Activated CD4-positive, alpha-beta T cell treated with anti-CD3 and anti-CD28 coated beads, Interleukin-2, Interleukin-4, amounts not matched to agents 100 ng/mL and 50 ng/mL, durations not matched to agents 16 hours and 8 hours (primary cell): ENCODE data around the gene RPS21.

Source experiments
- DNase-seq: peaks from one replicate; pipeline ENCODE4 v3.0.0-alpha.2; 2020; ENCODE audit warnings: low spot score

The RPS21 gene

DNA sequence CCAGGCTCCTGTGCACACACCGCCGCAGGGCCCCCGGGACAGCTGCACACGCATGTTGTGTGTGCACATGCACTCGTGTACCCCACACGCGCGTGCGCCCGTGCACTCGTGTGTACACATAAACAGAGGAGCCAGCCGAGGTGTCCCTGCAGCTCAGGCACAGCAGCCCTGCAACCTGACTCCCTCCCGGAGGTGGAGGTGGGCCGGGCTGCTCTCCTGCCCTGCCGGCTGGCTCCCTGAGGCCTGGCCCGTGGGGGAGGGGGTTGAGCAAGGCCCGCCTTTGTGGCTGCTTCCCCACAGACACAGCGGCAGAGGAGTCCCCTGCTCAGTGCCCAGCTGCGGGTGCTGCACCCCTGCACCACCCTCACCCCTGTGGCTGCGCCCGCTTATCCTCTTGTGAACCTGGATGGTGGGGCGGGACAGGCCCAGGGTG, 39.8 kb downstream of the RPS21 start:
- no peak for DNase-seq

GRCh38 chr20:62427172-62428001, 40.5 kb downstream of the RPS21 start, which contains the start of gene RBBP8NL:
TSS of gene RBBP8NL (minus strand) at chr20:62427539. CDS start at chr20:62419647, 7,892 bp downstream.
- DNase-seq = no peak

GRCh38 chr20:62428002-62428372, 41.1 kb downstream of the RPS21 start:
- DNase-seq = no peak

GRCh38 chr20:62428396-62429295, 41.7 kb downstream of the RPS21 start:
- no peak for DNase-seq

GRCh38 chr20:62429455-62430310, 42.8 kb downstream of the RPS21 start:
- DNase-seq = no peak

DNA sequence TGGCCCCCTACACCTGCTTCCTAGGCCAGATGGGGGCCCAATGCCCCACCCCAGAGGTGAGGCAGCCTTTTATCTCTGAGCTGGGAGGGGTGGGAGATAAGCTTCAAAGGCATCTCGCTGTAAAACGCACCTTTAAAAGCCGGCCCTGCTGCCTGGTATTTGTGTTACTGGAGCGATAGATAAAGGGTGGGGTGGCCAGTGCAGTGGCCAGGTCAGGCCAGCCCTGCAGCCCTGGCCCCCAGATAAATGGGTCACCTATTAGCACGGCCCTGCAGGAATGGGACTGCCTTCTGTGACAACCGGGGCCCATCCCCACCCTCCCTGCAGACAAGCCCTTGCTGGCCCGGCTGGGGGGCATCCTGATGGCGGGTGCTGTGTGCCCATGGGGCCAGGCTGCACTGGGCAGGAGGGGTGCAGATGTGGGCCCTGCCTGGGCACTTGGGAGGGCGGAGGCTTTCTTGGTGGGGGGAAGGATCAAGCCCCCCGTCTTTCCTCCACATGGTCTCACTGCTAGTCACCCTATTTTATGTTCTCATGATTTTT, 43.5 kb downstream of the RPS21 start:
- DNase-seq = no peak

- no peak for DNase-seq
Observed at GRCh38 chr20:62430866-62431447, 44.1 kb downstream of the RPS21 start.

GRCh38 chr20:62433658-62434497, 47.0 kb downstream of the RPS21 start:
- no peak for DNase-seq

DNA sequence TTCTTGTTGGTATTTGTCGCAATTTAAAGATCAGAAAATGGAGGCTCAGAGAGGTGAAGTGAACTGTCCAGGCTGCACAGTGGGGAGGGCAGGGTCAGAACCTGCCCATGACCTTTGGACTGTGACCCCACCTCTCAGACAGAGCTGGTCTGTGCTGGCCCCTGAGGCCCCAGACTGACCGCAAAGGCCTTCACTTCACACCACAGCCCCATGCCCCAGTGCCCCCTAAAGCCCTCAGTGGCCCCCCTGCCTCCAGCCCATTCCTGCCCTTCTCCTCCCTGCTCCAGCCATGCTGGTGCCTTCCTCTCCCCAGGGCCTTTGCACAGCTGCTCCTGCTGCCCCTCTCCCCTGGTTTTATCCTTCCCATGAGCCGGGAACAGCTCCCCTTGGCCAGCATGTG, 49.8 kb downstream of the RPS21 start:
- DNase-seq = no peak

DNA sequence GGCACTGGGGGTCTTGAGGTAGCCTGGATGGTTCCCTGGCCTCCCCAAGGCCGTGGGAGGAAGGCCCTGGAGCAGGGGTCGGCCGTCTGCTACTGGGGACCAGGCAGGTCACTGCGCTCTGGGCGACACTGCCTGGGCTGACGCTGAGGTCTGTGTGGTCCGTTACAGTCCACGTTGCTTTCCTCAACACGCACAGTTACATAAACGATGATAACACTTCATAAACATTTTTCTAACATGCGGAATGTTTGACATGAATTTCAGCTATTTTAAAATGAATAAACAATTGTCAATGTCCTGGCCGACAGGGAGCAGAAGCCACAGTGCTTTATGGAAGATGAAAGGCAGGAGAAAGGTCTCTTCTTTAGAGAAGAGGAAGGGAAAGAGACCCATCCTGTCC, 50.6 kb downstream of the RPS21 start:
- no peak for DNase-seq

DNA sequence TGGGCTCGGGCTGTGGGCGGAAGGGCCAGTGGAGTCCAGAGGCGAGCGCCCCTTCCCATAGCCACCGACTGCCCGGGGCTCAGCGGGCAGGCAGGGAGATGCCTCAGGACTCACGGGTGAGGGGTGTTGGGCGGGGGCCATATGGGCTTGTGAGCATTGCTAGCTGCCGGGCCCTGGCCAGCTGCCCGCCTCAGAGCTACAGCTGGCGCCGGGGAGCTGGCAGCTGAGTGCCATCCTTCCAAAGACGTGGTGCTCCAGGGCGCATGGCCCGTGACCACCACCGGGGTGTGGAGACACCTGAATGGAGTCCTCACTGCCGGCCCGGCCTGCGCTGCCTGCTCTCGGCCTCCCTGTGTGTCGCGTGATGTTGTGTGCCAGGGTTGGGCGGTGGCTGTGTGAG, 51.0 kb downstream of the RPS21 start:
- no peak for DNase-seq
